Epithelial cell of prostate (primary cell): Measurements from ENCODE around the gene ATXN7L3.
"Not testable (repeated sequence)": the region's sequence is repeated elsewhere in the genome, so short reads cannot be mapped to it uniquely, and the experiment has no call there.

ENCODE experiments used
- DNase-seq: peaks from one replicate; pipeline ENCODE4 v3.0.0-alpha.2; 2011; ENCODE audit warnings: low read depth, low spot score
- H3K27ac ChIP-seq: fragments of 450-650 bp; 2 replicates; pipeline ENCODE4 v1.5.1; 2017; ENCODE audit warnings: mild to moderate bottlenecking

The ATXN7L3 gene

DNA sequence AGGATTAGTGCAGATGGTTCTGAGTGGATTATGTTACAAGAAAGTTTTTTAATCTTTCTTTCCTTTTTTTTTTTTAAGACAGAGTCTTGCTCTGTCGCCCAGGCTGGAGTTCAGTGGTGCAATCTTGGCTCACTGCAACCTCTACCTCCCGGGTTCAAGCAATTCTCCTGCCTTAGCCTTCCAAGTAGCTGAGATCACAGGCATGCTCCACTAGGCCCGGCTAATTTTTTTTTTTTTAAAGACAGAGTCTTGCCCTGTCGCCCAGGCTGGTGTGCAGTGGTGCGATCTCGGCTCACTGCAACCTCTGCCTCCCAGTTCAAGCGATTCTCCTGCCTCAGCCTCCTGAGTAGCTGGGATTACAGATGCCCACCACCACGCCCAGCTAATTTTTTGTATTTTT is 55.8 kb downstream of the ATXN7L3 start:
- DNase-seq, H3K27ac ChIP-seq: not testable (repeated sequence)
